ENCODE measurements around the gene PRDM16.

Gene PRDM16

DNA sequence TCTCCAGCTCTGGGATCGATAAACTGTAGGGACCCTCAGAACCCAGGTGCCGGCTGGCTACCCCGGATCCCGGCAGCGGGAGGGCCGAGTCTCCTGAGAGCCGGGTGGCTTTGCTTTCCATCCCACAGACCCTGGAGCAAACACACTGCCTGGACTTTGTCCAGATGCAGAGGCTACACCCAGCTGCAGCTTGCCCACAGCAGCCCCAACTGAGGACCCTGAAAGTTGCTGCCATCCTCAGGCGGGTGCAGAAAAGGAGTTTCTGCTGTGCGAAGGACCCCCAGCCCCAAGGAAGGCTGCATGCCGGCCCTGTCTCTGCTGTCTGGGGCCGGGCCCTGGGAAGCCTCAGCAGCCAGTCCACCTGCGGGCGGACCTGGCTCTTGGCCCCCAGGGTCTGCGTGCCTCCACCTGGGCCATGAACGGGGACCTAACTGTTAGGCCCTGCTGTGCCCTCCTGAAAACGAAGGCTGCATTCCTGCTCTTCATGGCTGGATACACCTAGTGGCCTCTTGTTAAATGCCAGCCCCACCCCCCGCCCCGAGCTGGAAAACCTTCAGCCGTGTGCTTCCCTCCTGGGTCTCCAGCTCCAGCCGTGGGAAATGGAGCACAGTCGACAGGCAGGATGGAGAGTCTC, 287.9 kb downstream of the PRDM16 start:
- H3K27ac ChIP-seq, result no peak overlapping the region
- no peak for TF ChIP-seq ZFX (IDR thresholded peaks at IDR 0.05)
- TF ChIP-seq, protein P1, sequence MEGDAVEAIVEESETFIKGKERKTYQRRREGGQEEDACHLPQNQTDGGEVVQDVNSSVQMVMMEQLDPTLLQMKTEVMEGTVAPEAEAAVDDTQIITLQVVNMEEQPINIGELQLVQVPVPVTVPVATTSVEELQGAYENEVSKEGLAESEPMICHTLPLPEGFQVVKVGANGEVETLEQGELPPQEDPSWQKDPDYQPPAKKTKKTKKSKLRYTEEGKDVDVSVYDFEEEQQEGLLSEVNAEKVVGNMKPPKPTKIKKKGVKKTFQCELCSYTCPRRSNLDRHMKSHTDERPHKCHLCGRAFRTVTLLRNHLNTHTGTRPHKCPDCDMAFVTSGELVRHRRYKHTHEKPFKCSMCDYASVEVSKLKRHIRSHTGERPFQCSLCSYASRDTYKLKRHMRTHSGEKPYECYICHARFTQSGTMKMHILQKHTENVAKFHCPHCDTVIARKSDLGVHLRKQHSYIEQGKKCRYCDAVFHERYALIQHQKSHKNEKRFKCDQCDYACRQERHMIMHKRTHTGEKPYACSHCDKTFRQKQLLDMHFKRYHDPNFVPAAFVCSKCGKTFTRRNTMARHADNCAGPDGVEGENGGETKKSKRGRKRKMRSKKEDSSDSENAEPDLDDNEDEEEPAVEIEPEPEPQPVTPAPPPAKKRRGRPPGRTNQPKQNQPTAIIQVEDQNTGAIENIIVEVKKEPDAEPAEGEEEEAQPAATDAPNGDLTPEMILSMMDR (conservative IDR thresholded peaks at IDR 0.05), result no peak

DNA sequence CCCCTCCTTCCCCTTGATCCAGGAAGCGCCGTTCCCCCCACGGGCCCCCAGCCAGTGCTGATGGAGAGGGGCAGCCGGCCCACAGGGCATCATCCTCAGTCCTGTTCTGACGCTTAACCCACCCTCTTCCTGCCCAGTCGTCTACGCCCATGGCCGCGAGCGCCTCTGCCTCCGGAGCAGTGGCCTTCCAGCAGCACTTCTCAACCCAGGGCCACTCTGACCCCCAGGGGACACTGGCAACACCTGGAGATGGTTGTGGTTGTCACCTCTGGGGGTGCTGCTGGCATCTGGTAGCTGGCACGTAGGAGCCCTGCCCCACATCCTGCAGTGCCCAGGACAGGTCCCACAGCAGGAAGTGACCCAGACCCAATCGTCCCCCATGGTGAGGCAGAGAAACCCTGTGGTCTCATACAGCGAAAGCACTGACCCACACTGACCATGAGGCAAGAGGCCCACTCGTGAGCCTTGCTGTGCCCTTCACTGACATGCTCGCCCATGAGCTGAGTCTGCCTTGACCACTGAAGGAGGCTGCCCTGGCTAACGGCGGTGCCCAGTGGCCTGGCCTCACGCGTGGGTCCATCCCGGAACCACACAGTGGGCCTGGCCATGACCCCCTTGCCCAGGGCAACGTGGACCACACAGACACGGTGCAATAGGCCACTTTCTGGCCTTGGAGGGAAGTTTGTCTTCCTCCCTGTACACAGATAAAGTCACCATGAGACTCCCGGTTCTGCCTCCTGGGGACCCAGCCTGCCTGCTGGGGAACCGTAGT, 288.7 kb downstream of the PRDM16 start:
- no peak overlapping the region for H3K27ac ChIP-seq
- no peak for TF ChIP-seq ZFX (IDR thresholded peaks at IDR 0.05)
- TF ChIP-seq, protein P1 (conservative IDR thresholded peaks at IDR 0.05), result no peak

DNA sequence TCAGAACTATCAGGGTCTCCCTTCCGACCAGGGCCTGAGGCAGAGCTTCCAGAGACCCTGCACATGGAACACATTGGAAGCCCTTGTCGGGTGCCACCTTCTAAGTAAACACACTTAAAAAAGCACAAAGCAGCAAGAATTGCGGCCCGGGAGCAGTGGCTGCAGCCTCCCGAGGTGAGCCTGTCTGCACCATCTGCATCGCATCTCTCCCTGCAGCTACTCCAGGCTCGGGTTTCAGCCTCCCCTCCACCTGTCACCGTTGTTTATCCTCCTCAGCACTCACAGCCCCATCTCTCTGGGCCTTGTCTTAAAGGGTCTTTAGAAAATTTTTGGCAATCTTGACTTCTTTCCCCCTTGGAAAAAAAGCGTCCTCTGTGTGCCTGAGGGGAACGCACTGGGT, 290.3 kb downstream of the PRDM16 start:
- no peak overlapping the region for H3K27ac ChIP-seq
- no peak for TF ChIP-seq ZFX (IDR thresholded peaks at IDR 0.05)
- TF ChIP-seq, protein P1 (conservative IDR thresholded peaks at IDR 0.05), result no peak

DNA sequence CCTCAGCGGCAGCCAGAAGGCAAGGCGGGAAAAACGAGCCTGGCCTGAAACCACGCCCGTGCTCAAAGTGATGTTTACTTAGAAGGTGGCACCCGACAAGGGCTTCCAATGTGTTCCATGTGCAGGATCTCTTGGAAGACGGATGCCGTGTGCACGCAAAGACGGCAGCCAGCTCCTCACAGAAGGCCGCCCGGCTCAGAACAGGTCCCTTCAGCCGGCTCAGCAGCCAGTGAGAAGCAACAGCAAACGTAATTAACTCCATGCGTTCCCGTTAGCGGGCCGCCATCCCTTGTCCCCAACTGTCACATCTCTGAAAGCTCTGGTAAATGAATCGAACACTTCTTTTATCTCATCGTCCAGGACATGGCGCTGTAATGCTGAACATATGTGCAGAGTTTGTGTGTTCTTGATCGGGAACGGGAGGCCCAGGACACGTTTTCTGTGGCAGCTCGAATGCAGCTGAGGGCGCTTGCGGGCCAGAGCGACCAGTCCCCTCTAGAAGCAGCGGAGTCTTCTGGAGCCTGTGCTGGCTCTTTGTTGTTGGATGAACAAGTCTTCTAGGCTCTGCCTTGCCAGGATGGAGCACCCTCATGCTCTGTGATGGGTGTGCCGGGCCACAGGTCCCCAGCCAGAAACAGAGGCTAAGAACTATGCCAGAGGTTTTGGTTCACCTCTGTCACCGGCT, 290.9 kb downstream of the PRDM16 start:
- no peak overlapping the region for H3K27ac ChIP-seq
- no peak for TF ChIP-seq ZFX (IDR thresholded peaks at IDR 0.05)
- TF ChIP-seq, protein P1 (conservative IDR thresholded peaks at IDR 0.05), result no peak

DNA sequence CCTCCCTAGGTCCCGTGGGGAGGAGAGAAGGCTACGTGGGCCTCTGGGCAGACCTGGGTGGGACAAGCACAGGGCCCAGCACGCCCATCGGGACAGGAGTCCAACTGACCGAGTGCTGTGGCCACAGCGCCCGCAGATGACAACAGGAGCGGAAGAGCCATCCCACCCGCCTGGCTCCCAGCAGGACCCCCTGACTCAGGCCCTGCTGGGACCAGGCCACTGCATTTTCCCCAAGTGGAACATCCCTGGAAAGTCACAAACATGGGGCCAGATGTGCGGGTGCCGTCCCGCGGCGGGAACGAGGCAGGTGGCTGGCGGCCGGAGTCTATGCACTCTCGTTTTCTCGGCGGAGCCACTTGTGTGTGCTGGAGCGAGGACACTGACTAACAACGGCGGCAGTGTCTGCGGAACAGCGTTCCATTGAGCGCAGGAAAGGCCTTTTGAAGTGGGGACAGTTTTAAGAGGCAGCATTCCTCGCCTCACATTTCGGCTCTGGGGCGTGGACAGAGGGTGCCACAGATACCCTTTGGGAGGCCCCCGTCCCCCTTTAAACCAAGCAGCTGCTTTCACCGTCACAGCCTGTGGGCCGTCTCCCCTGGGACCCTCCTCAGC, 291.7 kb downstream of the PRDM16 start:
- H3K27ac ChIP-seq, result no peak overlapping the region
- TF ChIP-seq ZFX (IDR thresholded peaks at IDR 0.05), result no peak
- TF ChIP-seq, protein P1 (conservative IDR thresholded peaks at IDR 0.05), result no peak

DNA sequence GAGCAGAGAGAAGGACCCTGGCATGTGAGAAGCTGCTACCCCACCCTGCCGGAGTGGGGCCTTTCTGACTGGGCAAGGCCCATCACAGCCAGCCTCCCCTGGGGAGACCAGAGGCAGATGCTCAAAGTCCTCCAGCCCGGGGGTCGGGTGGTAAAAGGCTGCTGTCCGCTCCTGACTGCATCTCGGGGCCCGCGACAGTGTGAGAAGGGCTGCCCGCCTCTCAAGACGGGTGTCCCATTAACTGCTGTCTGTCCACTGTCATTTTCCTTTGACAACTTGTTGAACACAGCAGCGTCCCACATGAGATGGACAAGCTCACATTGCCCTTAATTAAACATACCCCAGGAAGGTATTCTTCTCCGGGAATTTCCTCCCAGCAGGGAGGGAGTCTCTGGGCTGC, 294.0 kb downstream of the PRDM16 start:
- TF ChIP-seq, protein P1 (conservative IDR thresholded peaks at IDR 0.05), result no peak
- TF ChIP-seq ZFX (IDR thresholded peaks at IDR 0.05), result no peak

More for the DNA sequence above, 294.0 kb downstream of the PRDM16 start:
- H3K27ac ChIP-seq, result no peak overlapping the region

All from C4-2B (cell line).